Common myeloid progenitor, CD34-positive (primary cell): ENCODE measurements around the gene FAM117A.

Source experiments
- CTCF ChIA-PET: fragments of 350-600 bp; sonication (Branson Sonifier 250); formaldehyde crosslinking; loops from one replicate; lab custom pipeline; 2021; ENCODE audit warnings: antibody characterized with exemption; lab: Charles Lee
- POLR2A ChIA-PET: fragments of 350-600 bp; sonication (Branson Sonifier 250); formaldehyde crosslinking; loops from one replicate; lab custom pipeline; 2021; ENCODE audit warnings: antibody characterized with exemption; lab: Charles Lee
- DNase-seq, 3 donors: peaks; one replicate each; pipeline versions ENCODE4 v3.0.0 to v3.0.0-alpha.2; 2013
- H3K27ac ChIP-seq, 2 experiments: 1 replicate in 1 of 2; 2 replicates in 1 of 2; pipeline ENCODE4 v1.7.0; 2013; ENCODE audit warnings: inconsistent platforms in 2 of 2, low read length in 2 of 2, mild to moderate bottlenecking in 2 of 2, low read depth in 1 of 2, moderate library complexity in 1 of 2; ENCODE audit not compliant: severe bottlenecking in 2 of 2, insufficient read depth in 1 of 2, poor library complexity in 1 of 2
- H3K27me3 ChIP-seq, 5 experiments: replicated peaks in 2 of 5; 1 replicate in 3 of 5; 2 replicates in 2 of 5; pipeline versions ENCODE4 v1.6.1 to v1.7.0; 2013; ENCODE audit warnings: low read length in 4 of 5, mild to moderate bottlenecking in 2 of 5, moderate library complexity in 2 of 5, inconsistent platforms in 1 of 5; ENCODE audit not compliant: insufficient read depth in 5 of 5, control insufficient read depth in 4 of 5
- H3K36me3 ChIP-seq, 4 experiments: 1 replicate in 2 of 4; 2 replicates in 2 of 4; pipeline versions ENCODE4 v1.6.1 to v1.7.0; 2013; ENCODE audit warnings: low read length in 3 of 4, control low read depth in 1 of 4, mild to moderate bottlenecking in 1 of 4; ENCODE audit not compliant: control insufficient read depth in 4 of 4, insufficient read depth in 4 of 4
- H3K4me1 ChIP-seq, 4 experiments: 1 replicate in 3 of 4; 2 replicates in 1 of 4; pipeline versions ENCODE4 v1.6.1 to v1.7.1; 2013; ENCODE audit warnings: low read length in 3 of 4, mild to moderate bottlenecking in 3 of 4, control low read depth in 1 of 4, inconsistent platforms in 1 of 4, moderate library complexity in 1 of 4; ENCODE audit not compliant: control insufficient read depth in 4 of 4, insufficient read depth in 4 of 4; ENCODE audit errors: control extremely low read depth in 1 of 4
- H3K4me3 ChIP-seq, 7 experiments: 1 replicate in 4 of 7; 2 replicates in 3 of 7; pipeline versions ENCODE4 v1.5.1 to v1.7.0; 2013; ENCODE audit warnings: mild to moderate bottlenecking in 7 of 7, low read length in 6 of 7, moderate library complexity in 6 of 7, inconsistent platforms in 2 of 7, low read depth in 2 of 7, control low read depth in 1 of 7; ENCODE audit not compliant: insufficient read depth in 4 of 7, control insufficient read depth in 1 of 7; ENCODE audit errors: extremely low read depth in 1 of 7
- H3K9me3 ChIP-seq, 5 experiments: 1 replicate in 4 of 5; 2 replicates in 1 of 5; pipeline versions ENCODE4 v1.6.1 to v1.7.1; 2013; ENCODE audit warnings: low read length in 4 of 5, mild to moderate bottlenecking in 2 of 5, inconsistent platforms in 1 of 5, low read depth in 1 of 5, moderate library complexity in 1 of 5; ENCODE audit not compliant: control insufficient read depth in 4 of 5, insufficient read depth in 2 of 5; ENCODE audit errors: control extremely low read depth in 1 of 5
- WGBS: methylation state at CpG from one replicate; pipeline ENCODE4 v1.1.5; 2013; ENCODE audit not compliant: insufficient coverage; 5-methylcytosine and 5-hydroxymethylcytosine counted together

FAM117A gene

DNA sequence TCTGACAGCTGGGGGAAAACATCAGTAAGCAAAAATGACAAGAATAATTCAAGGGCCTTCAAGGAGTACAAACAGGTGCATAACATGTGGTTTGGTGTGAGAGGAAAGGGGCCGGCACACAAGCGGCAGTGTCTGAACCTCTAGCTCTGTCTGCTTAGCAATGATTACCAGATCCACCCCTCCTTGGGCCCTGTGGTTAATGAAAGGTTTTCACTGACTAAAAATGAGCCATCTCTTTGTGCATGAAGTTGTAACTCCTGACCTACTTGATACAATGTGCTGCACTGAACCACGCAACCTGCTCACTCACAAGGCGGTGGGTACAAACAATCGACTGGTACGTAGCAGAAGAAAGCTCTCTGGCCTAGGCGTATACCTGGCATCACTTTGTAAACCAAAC is 15.1 kb downstream of the FAM117A start:
- peak in 2 of 3 donors; percentile 79 to 90 for DNase-seq
- H3K36me3 ChIP-seq = peaks cover 0 to 47% (median 16%) of the 10 kb centered on the region in 4 experiments
- peaks cover 46 to 93% (median 68%) of the 10 kb centered on the region in 4 experiments for H3K4me1 ChIP-seq
- no peaks in the 10 kb centered on the region for H3K27me3 ChIP-seq
- no peaks in the 10 kb centered on the region for H3K9me3 ChIP-seq
- peak overlapping the region in 1 of 7 experiments; percentile 6 for H3K4me3 ChIP-seq
- WGBS = 17% methylated on average over 3 of the region's 7 CpGs
- POLR2A ChIA-PET = interaction anchor here (0.6 to 5.0 kb wide), 8 partner anchors 9 to 69 kb away, joined by 3 to 63 read pairs (median 9); partner anchors contain the start of genes FAM117A, KAT7 and SLC35B1
- CTCF ChIA-PET = interaction anchor here (1.4 to 5.3 kb wide), 7 partner anchors 8 to 81 kb away, joined by 3 to 73 read pairs (median 5); partner anchors contain the start of gene FAM117A
- peak overlapping the region; percentile 35 to 78 for H3K27ac ChIP-seq

- WGBS = no CpG with 5 or more reads among the region's 3 CpGs
- peaks cover 46 to 94% (median 70%) of the 10 kb centered on the region in 4 experiments for H3K4me1 ChIP-seq
- no peaks in the 10 kb centered on the region for H3K27me3 ChIP-seq
- peak overlapping the region; percentile 35 to 78 for H3K27ac ChIP-seq
- H3K4me3 ChIP-seq = peak overlapping the region in 3 of 7 experiments; percentile 1 to 37 (median 6)
- peaks cover 0 to 43% (median 14%) of the 10 kb centered on the region in 4 experiments for H3K36me3 ChIP-seq
- CTCF ChIA-PET = interaction anchor here (1.4 to 5.3 kb wide), 6 partner anchors 10 to 81 kb away, joined by 3 to 73 read pairs (median 4); partner anchors contain the start of gene FAM117A
- no peak for DNase-seq
- H3K9me3 ChIP-seq = no peaks in the 10 kb centered on the region
- POLR2A ChIA-PET = interaction anchor here (0.6 to 5.0 kb wide), 8 partner anchors 8 to 69 kb away, joined by 3 to 63 read pairs (median 9); partner anchors contain the start of genes FAM117A, KAT7 and SLC35B1
Measured at GRCh38 chr17:49748223-49748622, 15.7 kb downstream of the FAM117A start.

DNA sequence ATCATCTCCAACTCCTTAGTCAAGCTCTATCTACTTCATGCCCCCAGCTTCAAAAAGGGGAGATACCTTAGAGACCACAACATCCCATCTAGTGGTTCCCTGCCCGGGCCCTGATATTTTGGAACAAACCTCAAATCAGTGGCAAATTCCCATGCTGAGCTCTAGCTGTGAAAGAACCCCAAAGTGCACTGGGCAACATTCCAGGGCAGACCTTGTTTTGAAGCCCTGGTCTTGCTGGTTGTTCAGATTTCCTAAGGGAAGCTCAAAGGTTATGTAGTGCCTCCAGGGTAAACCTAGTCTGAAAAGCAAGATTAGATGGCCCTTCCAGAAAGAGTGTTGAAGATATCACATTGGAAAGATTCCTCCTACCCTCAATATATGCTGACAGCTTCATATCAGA is 16.3 kb downstream of the FAM117A start:
- H3K36me3 ChIP-seq = peaks cover 0 to 41% (median 13%) of the 10 kb centered on the region in 4 experiments
- peak overlapping the region; percentile 35 to 78 for H3K27ac ChIP-seq
- ChIA-PET POLR2A (interaction anchor here (0.5 to 5.0 kb wide), 5 partner anchors 8 to 40 kb away, joined by 3 to 63 read pairs (median 10); partner anchors contain the start of genes FAM117A and SLC35B1), CTCF (interaction anchor here (0.9 to 5.3 kb wide), 8 partner anchors 9 to 38 kb away, joined by 3 to 73 read pairs (median 4); partner anchors contain the start of gene FAM117A)
- H3K4me3 ChIP-seq = peak overlapping the region in 3 of 7 experiments; percentile 6 to 37 (median 16)
- H3K27me3 ChIP-seq = no peaks in the 10 kb centered on the region
- WGBS = 0% methylated on average over 1 of the region's 1 CpG
- H3K9me3 ChIP-seq = no peaks in the 10 kb centered on the region
- DNase-seq = no peak
- H3K4me1 ChIP-seq = peaks cover 52 to 94% (median 73%) of the 10 kb centered on the region in 4 experiments

DNA sequence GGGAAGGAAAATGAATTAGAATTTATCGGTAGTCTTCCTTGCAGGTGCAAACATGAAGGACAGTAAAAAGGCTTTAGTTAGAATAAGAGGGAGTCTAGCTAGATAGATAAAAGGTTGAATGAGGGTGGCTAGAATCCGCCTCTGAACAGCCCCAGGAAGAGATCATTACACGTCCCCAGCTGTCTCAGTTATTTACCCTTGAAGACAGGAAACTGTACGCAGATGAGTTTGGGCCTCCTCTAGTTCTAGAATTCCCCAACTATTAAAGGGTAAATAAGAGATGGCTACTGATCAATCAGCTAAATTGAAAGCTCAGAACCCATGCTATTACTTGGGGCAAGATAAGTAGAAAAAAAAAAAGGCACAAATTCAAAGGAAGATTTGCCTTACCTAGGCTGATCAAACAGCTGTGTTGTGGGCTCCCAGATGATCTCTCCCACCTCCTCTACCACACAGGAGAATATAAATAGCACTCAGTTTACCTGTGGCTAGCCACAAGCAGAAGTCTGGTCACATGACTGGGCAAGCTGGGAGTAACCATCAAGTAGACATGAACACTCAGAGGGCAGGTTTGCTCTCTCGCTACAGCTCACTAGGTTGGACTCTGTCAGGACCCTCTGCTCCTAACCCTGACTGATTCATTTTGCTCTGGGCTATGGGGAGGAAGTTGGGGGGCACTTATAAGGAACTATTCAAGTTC is 17.0 kb downstream of the FAM117A start:
- CTCF ChIA-PET = interaction anchor here (0.6 to 5.3 kb wide), 7 partner anchors 9 to 43 kb away, joined by 3 to 73 read pairs (median 4); partner anchors contain the start of gene FAM117A
- Histone ChIP-seq H3K4me3 (peak overlapping the region in 4 of 7 experiments; percentile 1 to 54 (median 40)), H3K4me1 (peaks cover 58 to 94% (median 77%) of the 10 kb centered on the region in 4 experiments), H3K9me3 (no peaks in the 10 kb centered on the region), H3K36me3 (peaks cover 0 to 39% (median 13%) of the 10 kb centered on the region in 4 experiments), H3K27me3 (no peaks in the 10 kb centered on the region), H3K27ac (peak overlapping the region; percentile 59 to 78)
- no peak for DNase-seq
- POLR2A ChIA-PET = interaction anchor here (0.5 to 5.0 kb wide), 4 partner anchors 10 to 42 kb away, joined by 3 to 63 read pairs (median 6); partner anchors contain the start of genes FAM117A, KAT7 and SLC35B1
- WGBS = no CpG with 5 or more reads among the region's 5 CpGs

GRCh38 chr17:49745175-49746139 is 18.5 kb downstream of the FAM117A start:
- 67% methylated on average over 1 of the region's 1 CpG for WGBS
- ChIA-PET CTCF (interaction anchor here (1.2 to 5.3 kb wide), 3 partner anchors 14 to 24 kb away, joined by 3 to 73 read pairs (median 6); partner anchors contain the start of gene FAM117A), POLR2A (interaction anchor here (5.0 kb wide), 1 partner anchor 17 kb away, joined by 63 read pairs; the partner anchor contains the start of gene FAM117A)
- no peaks in the 10 kb centered on the region for H3K27me3 ChIP-seq
- DNase-seq = no peak
- H3K4me3 ChIP-seq = peak overlapping the region in 1 of 7 experiments; percentile 54
- H3K4me1 ChIP-seq = peaks cover 71 to 98% (median 88%) of the 10 kb centered on the region in 4 experiments
- H3K27ac ChIP-seq = peak overlapping the region; percentile 40 to 60
- H3K9me3 ChIP-seq = no peaks in the 10 kb centered on the region
- peaks cover 0 to 45% (median 13%) of the 10 kb centered on the region in 4 experiments for H3K36me3 ChIP-seq

DNA sequence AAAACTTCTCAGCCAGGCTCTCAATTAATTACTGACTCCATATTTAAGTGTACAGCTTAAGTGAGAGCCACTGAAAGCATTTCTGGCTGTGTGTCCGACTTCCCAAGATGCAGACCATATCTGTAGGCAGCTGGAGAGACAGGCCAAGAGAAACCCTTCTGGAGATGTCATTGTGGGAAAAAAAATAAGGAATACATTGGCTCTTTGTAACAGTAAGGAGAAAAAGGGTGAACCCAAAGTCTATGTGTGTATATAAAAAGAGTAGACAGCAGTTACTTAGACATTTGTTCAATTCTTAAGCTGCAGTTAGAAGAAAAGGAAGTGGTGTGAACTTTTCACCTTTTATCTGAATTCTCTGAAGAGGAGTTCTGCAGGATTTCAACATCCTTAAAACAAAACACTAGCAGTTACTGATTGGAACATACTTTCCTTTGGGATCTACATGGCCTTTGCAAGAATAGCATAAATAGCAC is 21.7 kb downstream of the FAM117A start:
- peaks cover 2 to 45% (median 6%) of the 10 kb centered on the region in 4 experiments for H3K36me3 ChIP-seq
- H3K9me3 ChIP-seq = no peaks in the 10 kb centered on the region
- peak overlapping the region; percentile 91 to 95 for H3K27ac ChIP-seq
- WGBS = 22% methylated on average over 1 of the region's 1 CpG
- peak overlapping the region in 6 of 7 experiments; percentile 7 to 66 (median 41) for H3K4me3 ChIP-seq
- peaks cover 75 to 98% (median 91%) of the 10 kb centered on the region in 4 experiments for H3K4me1 ChIP-seq
- peak in 2 of 3 donors; percentile 50 to 71 for DNase-seq
- ChIA-PET POLR2A (interaction anchor here (0.7 to 8.8 kb wide), 3 partner anchors 16 to 34 kb away, joined by 3 to 201 read pairs (median 5); partner anchors contain the start of genes FAM117A and SLC35B1), CTCF (interaction anchor here (1.0 to 8.0 kb wide), 11 partner anchors 8 to 37 kb away, joined by 3 to 70 read pairs (median 5); partner anchors contain the start of genes FAM117A and SLC35B1)
- H3K27me3 ChIP-seq = no peaks in the 10 kb centered on the region
